Stimulated activated CD4-positive, alpha-beta T cell treated with anti-CD3 and anti-CD28 coated beads, Interleukin-4, amount 100 ng/mL, for 1 hour (primary cell): ENCODE results near the gene KDM8.
"Not testable (repeated sequence)": the region's sequence is repeated elsewhere in the genome, so short reads cannot be mapped to it uniquely, and the experiment has no call there.

Source experiments
- DNase-seq: peaks from one replicate; pipeline ENCODE4 v3.0.0-alpha.2; 2020

The KDM8 gene

GRCh38 chr16:27193300-27193990, 9.9 kb upstream of the KDM8 start:
- DNase-seq = no peak

- no peak for DNase-seq
Measured at GRCh38 chr16:27195076-27195741, 8.1 kb upstream of the KDM8 start.

- no peak for DNase-seq
Measured at GRCh38 chr16:27195941-27196595, 7.3 kb upstream of the KDM8 start.

DNA sequence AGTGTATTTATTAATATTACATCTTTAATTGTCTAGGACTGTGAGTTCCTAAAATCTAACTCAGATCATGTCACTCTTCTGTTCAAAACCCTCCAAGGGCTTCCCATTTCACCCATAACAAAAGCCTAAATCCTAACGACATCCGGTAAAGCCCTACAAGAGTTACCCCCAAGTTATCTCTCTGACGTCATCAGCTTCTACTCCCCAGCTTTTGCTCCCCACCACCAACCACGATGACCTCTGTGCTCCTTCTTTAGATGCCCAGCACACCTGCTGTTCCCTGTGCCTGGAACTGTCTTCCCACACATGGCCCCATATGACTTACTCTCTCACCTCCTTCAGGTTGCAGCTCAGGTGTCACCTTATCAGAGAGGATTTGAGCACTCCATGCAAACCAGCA, 6.3 kb upstream of the KDM8 start:
- no peak for DNase-seq

GRCh38 chr16:27198451-27199234, 4.7 kb upstream of the KDM8 start:
- DNase-seq = no peak

DNA sequence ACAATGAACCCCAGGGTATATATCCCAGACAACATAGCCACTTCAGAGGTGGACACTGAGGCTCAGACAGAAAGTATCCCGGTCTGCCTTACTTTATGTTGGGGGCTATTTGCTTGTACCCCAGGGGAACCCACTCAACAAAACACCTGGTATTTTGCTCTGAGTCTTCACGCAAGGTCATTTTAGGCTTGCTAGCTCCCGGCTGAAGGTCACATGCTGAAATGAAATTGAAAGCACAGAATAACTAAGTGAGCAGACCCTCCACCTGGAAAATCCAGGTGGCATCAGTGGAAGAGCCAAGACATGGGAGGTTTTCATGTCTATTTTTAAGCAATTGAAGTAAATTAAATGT, 4.1 kb upstream of the KDM8 start:
- no peak for DNase-seq

GRCh38 chr16:27199736-27200135, 3.6 kb upstream of the KDM8 start:
- DNase-seq = no peak

DNA sequence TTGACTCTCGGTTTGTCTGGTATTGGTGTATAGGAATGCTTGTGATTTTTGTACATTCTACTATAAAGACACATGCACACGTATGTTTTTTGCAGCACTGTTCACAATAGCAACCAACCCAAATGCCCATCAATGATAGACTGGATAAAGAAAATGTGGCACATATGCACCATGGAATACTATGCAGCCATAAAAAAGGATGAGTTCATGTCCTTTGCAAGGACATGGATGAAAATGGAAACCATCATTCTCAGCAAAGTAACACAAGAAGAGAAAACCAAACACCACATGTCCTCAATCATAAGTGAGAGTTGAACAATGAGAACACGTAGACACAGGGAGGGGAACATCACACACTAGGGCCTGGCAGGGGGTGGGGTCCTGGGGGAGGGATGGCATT, 2.4 kb upstream of the KDM8 start:
- DNase-seq = not testable (repeated sequence)

DNA sequence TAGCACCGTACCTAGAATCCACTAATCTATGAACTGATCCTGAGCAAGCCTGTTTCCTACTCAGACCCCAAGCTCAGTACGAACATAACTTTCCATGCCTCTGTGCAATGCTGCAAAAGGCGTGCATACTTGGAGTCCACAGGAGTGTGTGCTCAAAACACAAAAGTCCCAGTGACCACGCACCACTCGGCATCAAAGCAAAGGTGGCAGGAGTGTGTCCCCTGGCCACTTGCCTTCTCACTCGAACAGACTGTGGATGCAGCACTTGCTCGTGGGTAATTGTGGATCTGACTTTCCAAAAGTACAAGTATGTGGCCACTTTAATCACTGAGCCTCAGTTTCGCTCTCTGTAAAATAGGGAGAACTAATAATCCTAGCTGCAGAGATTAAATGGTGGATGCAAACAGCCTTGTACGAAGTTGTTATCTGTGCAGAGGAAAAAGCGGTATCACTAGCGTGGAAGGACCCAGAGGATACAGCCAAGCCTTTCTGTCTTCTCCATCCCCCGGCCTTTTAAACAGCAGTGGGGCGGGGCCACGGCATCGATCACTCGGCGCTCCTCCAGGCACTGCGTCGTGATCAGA, 311 bp upstream of the KDM8 start:
- peak; percentile 91 for DNase-seq

- DNase-seq = no peak
Measured at GRCh38 chr16:27204312-27204915, 1.1 kb downstream of the KDM8 start.

DNA sequence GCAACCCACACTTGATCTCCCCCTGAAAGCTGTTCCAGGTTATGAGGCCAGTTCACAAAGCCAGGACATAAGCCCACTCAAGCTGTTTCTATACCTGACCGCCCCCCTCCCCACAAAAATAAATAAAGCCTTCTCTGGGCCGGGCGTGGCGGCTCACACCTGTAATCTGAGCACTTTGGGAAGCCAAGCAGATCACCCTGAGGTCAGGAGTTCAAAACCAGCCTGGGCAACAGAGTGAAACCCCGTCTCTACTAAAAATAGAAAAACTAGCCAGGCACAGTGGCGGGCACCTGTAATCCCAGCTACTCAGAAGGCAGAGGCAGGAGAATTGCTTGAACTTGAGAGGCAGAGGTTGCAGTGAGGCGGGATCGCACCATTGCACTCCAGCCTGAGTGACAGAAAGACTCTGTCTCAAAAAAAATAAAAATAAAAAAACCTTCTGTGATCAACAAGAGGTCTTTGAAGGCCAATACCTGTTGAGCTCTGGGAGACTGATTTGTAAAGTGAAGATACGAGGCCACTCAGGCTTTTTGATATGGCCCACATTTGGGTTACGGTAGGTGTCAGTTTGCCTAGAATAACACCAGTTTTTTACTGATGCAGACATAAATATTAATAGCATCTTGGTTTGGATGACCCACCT, 2.2 kb downstream of the KDM8 start:
- DNase-seq = no peak

DNA sequence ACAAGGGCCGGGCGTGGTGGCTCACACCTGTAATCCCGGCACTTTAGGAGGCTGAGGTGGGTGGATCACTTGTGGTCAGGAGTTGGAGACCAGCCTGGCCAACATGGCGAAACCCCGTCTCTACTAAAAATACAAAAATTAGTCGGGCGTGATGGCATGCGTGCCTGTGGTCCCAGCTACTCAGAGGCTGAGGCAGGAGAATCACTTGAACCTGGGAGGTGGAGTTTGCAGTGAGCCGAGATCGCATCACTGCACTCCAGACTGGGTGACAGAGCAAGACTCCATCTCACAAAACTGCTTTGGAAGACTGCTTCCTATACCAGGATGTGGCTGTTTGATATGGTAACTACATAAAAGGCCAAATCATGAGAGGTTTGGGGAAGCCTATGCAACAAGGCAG, 3.8 kb downstream of the KDM8 start:
- DNase-seq = not testable (repeated sequence)

GRCh38 chr16:27208081-27208680, 4.9 kb downstream of the KDM8 start:
- no peak for DNase-seq

- DNase-seq = no peak
Measured at GRCh38 chr16:27208796-27209195, 5.5 kb downstream of the KDM8 start.

GRCh38 chr16:27209591-27209990, 6.3 kb downstream of the KDM8 start:
- no peak for DNase-seq

GRCh38 chr16:27210174-27210573, 6.8 kb downstream of the KDM8 start:
- DNase-seq = no peak

DNA sequence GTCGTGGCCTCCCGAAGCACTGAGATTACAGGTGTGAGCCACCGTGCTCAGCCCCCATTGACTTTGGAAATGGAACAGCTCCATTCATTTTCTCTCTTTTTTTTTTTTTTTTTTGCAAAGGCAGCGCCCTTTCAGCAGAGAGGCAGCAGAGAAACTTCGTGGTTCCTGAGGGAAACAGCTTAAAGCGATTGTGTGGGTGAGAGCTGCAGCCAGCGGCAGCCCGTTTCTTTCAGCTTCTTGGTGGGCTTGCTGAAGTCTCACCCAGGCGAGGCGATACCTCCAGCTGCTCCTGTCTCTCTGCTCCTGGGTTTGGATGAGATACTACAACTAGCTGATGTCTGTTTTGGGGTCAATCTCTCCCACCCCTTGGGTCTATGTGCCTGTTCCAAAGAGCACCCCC, 7.7 kb downstream of the KDM8 start:
- DNase-seq = no peak

GRCh38 chr16:27214084-27214961, 11.0 kb downstream of the KDM8 start:
- DNase-seq = no peak

GRCh38 chr16:27215660-27216059, 12.3 kb downstream of the KDM8 start:
- no peak for DNase-seq

- no peak for DNase-seq
Measured at GRCh38 chr16:27216297-27216885, 13.1 kb downstream of the KDM8 start.
